Nephron progenitor cell (in vitro differentiated cells): Measurements from ENCODE around the gene KCTD13.
"Not testable (repeated sequence)": the region's sequence is repeated elsewhere in the genome, so short reads cannot be mapped to it uniquely, and the experiment has no call there.

ENCODE experiments used
- DNase-seq: peaks from one replicate; pipeline ENCODE4 v3.0.0; 2021
- H3K27ac Mint-ChIP-seq: 2 replicates; pipeline ENCODE4 v1.8.0; 2021; ENCODE audit warnings: mild to moderate bottlenecking, moderate library complexity, mixed read lengths
- H3K27me3 Mint-ChIP-seq: 2 replicates; pipeline ENCODE4 v1.8.0; 2021; ENCODE audit warnings: mild to moderate bottlenecking, low read depth, mixed read lengths; ENCODE audit not compliant: poor library complexity
- H3K36me3 Mint-ChIP-seq: 2 replicates; pipeline ENCODE4 v1.8.0; 2021; ENCODE audit warnings: low read depth, mixed read lengths
- H3K4me1 Mint-ChIP-seq: 2 replicates; pipeline ENCODE4 v1.8.0; 2021; ENCODE audit warnings: mixed read lengths
- H3K4me3 Mint-ChIP-seq: 2 replicates; pipeline ENCODE4 v1.8.0; 2021; ENCODE audit warnings: mild to moderate bottlenecking, moderate library complexity, mixed read lengths
- H3K9me3 Mint-ChIP-seq: 2 replicates; pipeline ENCODE4 v1.8.0; 2021; ENCODE audit warnings: mild to moderate bottlenecking, moderate library complexity, mixed read lengths
- TF ChIP-seq, protein P1 (sequence below): fragments of 200-600 bp; sonication (generic); IDR thresholded peaks from 2 replicates; pipeline ENCODE4 v1.5.0; 2021; ENCODE audit warnings: antibody characterized with exemption

Gene KCTD13

GRCh38 chr16:29896841-29897240, 29.2 kb downstream of the KCTD13 start:
- no peaks in the 10 kb centered on the region for H3K9me3 Mint-ChIP-seq
- TF ChIP-seq, protein P1, sequence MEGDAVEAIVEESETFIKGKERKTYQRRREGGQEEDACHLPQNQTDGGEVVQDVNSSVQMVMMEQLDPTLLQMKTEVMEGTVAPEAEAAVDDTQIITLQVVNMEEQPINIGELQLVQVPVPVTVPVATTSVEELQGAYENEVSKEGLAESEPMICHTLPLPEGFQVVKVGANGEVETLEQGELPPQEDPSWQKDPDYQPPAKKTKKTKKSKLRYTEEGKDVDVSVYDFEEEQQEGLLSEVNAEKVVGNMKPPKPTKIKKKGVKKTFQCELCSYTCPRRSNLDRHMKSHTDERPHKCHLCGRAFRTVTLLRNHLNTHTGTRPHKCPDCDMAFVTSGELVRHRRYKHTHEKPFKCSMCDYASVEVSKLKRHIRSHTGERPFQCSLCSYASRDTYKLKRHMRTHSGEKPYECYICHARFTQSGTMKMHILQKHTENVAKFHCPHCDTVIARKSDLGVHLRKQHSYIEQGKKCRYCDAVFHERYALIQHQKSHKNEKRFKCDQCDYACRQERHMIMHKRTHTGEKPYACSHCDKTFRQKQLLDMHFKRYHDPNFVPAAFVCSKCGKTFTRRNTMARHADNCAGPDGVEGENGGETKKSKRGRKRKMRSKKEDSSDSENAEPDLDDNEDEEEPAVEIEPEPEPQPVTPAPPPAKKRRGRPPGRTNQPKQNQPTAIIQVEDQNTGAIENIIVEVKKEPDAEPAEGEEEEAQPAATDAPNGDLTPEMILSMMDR: no peak
- H3K4me3 Mint-ChIP-seq: no peak overlapping the region
- H3K36me3 Mint-ChIP-seq: no peaks in the 10 kb centered on the region
- H3K4me1 Mint-ChIP-seq: peaks cover 42% of the 10 kb centered on the region
- H3K27ac Mint-ChIP-seq: no peak overlapping the region
- peaks cover 34% of the 10 kb centered on the region for H3K27me3 Mint-ChIP-seq
- no peak for DNase-seq

DNA sequence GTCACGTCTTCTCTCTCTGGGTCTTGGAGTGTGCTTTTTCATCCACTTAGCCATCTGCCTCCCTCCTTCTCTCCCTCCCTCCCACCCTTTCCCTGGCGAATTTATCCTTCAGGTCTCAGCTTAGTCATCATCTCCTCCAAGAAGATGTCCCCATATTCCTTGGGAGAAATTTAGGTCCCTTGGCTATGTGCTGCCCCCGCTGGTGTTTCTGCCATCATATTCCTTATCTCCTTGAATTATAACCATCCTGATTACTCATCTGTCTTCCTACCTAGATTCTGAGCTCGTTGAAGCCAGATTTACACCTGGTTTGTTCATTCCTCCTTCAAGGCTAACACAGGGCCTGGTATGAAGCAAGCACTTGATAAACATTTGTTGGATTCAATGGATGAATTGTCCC, 31.7 kb downstream of the KCTD13 start:
- no peak overlapping the region for H3K4me3 Mint-ChIP-seq
- DNase-seq: no peak
- no peak overlapping the region for H3K27ac Mint-ChIP-seq
- H3K4me1 Mint-ChIP-seq: peaks cover 29% of the 10 kb centered on the region
- H3K9me3 Mint-ChIP-seq: no peaks in the 10 kb centered on the region
- TF ChIP-seq, protein P1: no peak
- peaks cover 20% of the 10 kb centered on the region for H3K27me3 Mint-ChIP-seq
- H3K36me3 Mint-ChIP-seq: no peaks in the 10 kb centered on the region

DNA sequence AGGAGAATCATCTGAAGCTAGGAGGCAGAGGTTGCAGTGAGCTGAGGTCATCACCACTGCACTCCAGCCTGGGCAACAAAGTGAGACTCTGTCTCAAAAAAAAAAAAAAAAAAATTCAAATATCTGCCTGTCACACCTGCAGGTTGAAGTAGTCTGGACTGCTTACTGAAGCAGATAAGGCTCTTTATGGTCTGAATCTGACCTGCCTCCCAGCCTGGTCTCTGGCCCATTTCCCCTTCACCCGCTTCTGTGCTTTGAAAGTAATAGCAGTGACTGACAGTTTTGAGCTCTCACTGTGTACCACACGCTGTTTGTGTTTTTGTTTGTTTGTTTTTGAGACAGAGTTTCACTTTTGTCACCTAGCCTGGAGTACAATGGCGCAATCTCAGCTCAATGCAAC, 32.5 kb downstream of the KCTD13 start:
- Mint-ChIP-seq H3K9me3 (no peaks in the 10 kb centered on the region), H3K4me1 (peaks cover 21% of the 10 kb centered on the region), H3K27ac (no peak overlapping the region), H3K36me3 (no peaks in the 10 kb centered on the region), H3K4me3 (no peak overlapping the region), H3K27me3 (peaks cover 16% of the 10 kb centered on the region)
- TF ChIP-seq, protein P1: no peak
- DNase-seq: no peak

DNA sequence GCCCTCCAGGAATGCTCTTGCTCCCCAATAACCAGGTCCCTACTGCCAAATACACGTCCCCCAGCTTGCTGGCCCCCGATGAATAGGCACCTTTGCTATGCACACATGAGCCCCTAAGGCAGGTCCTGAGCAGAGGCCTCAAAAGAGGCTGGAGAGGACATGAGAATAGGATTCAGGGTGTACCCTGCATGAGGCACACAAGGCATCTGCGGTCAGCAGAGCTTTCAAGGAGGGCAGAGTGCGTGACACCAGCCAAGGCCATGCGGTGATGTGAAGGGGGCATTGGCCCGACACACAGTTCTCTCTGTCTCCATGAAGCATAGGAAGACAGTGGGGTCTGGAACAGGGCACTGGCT, 33.6 kb downstream of the KCTD13 start:
- H3K36me3 Mint-ChIP-seq: no peaks in the 10 kb centered on the region
- DNase-seq: no peak
- TF ChIP-seq, protein P1: no peak
- no peak overlapping the region for H3K27ac Mint-ChIP-seq
- no peak overlapping the region for H3K4me3 Mint-ChIP-seq
- peaks cover 10% of the 10 kb centered on the region for H3K4me1 Mint-ChIP-seq
- no peaks in the 10 kb centered on the region for H3K9me3 Mint-ChIP-seq
- peaks cover 10% of the 10 kb centered on the region for H3K27me3 Mint-ChIP-seq

DNA sequence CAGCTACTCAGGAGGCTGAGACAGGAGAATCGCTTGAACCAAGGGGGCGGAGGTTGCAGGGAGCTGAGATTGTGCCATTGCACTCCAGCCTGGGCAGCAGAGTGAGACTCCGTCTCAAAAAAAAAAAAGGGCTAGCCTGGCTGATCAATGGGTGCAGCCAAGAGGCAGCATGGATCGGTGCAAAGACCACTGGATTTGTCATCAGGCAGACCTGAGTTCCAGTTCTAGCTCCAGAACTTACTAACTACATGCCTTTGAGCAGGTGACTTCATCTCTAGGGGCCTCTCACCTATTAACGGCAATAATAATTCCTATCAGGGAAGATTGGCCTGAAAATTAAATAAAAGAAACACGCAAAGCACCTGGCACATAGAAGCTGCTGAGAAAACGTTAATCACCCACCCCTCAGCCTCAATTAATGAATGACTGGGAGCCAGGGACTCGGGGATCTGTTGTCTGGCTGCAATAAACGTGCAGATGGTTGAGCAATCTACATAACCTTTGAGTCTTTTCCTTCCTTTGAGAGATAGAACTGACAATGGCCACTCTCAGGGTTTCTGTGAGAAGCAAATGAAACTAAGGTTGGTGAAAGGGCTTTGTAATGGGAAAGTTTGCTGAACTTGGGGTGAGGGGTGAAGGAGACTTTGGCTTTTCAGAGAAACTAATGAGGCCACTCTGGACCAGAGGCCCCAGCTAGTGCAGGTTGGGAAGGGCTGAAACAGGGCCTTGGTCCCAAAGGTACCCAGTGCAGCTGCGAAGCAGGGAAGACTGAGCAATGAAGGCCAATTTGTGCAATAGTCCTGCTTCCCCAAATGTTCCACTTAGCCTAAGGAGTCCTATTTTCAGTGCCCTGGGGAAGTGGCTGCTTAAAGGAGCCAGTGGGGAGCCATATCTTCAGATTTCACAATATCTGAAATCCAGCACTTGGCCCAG, 34.2 kb downstream of the KCTD13 start:
- H3K27ac Mint-ChIP-seq: no peak overlapping the region
- H3K4me1 Mint-ChIP-seq: peaks cover 5% of the 10 kb centered on the region
- H3K4me3 Mint-ChIP-seq: no peak overlapping the region
- H3K36me3 Mint-ChIP-seq: no peaks in the 10 kb centered on the region
- DNase-seq: no peak
- TF ChIP-seq, protein P1: no peak
- H3K9me3 Mint-ChIP-seq: no peaks in the 10 kb centered on the region
- H3K27me3 Mint-ChIP-seq: peaks cover 10% of the 10 kb centered on the region

GRCh38 chr16:29889372-29889771, 36.7 kb downstream of the KCTD13 start:
- not testable (repeated sequence) for H3K9me3 Mint-ChIP-seq, H3K27me3 Mint-ChIP-seq, H3K27ac Mint-ChIP-seq, DNase-seq, H3K36me3 Mint-ChIP-seq, H3K4me3 Mint-ChIP-seq, H3K4me1 Mint-ChIP-seq
